ENCODE measurements around the gene PTPRM.

Gene PTPRM

GRCh38 chr18:7566567-7567473, at the start of gene PTPRM:
Gene PTPRM (plus strand): TSS chr18:7567316. CDS start chr18:7567819, 503 bp downstream.
- Histone ChIP-seq H3K9me3 (ENCODE audit: control insufficient read depth, insufficient read depth, low read length) (0 out of 2 replicates have a peak, but pooled peaks cover 4% of the 10 kb centered on the region), H3K4me1 (ENCODE audit: insufficient read depth, low read length) (peaks cover 3% of the 10 kb centered on the region), H3K36me3 (ENCODE audit: insufficient read depth, low read length) (no peaks in the 10 kb centered on the region), H3K9ac (ENCODE audit: low read depth, low read length) (peak within 1 kb of the TSS; percentile 89)

- Histone ChIP-seq H3K9me3 (ENCODE audit: control insufficient read depth, insufficient read depth, low read length) (no peaks in the 10 kb centered on the region), H3K4me1 (ENCODE audit: insufficient read depth, low read length) (peaks cover 12% of the 10 kb centered on the region), H3K9ac (ENCODE audit: low read depth, low read length) (no peak overlapping the region), H3K36me3 (ENCODE audit: insufficient read depth, low read length) (no peaks in the 10 kb centered on the region)
Measured at GRCh38 chr18:7517852-7518251, 49.3 kb upstream of the PTPRM start.

- Histone ChIP-seq H3K4me1 (ENCODE audit: insufficient read depth, low read length) (peaks cover 14% of the 10 kb centered on the region), H3K9ac (ENCODE audit: low read depth, low read length) (no peak overlapping the region), H3K36me3 (ENCODE audit: insufficient read depth, low read length) (no peaks in the 10 kb centered on the region), H3K9me3 (ENCODE audit: control insufficient read depth, insufficient read depth, low read length) (no peaks in the 10 kb centered on the region)
Measured at GRCh38 chr18:7520200-7520785, 46.8 kb upstream of the PTPRM start.

GRCh38 chr18:7521226-7521856, 45.8 kb upstream of the PTPRM start:
- Histone ChIP-seq H3K36me3 (ENCODE audit: insufficient read depth, low read length) (no peaks in the 10 kb centered on the region), H3K9me3 (ENCODE audit: control insufficient read depth, insufficient read depth, low read length) (no peaks in the 10 kb centered on the region), H3K9ac (ENCODE audit: low read depth, low read length) (no peak overlapping the region), H3K4me1 (ENCODE audit: insufficient read depth, low read length) (peaks cover 11% of the 10 kb centered on the region)

- Histone ChIP-seq H3K4me1 (ENCODE audit: insufficient read depth, low read length) (peaks cover 11% of the 10 kb centered on the region), H3K9me3 (ENCODE audit: control insufficient read depth, insufficient read depth, low read length) (no peaks in the 10 kb centered on the region), H3K36me3 (ENCODE audit: insufficient read depth, low read length) (no peaks in the 10 kb centered on the region), H3K9ac (ENCODE audit: low read depth, low read length) (no peak overlapping the region)
Measured at GRCh38 chr18:7523772-7524171, 43.3 kb upstream of the PTPRM start.

GRCh38 chr18:7524786-7525185, 42.3 kb upstream of the PTPRM start:
- Histone ChIP-seq H3K9me3 (ENCODE audit: control insufficient read depth, insufficient read depth, low read length) (no peaks in the 10 kb centered on the region), H3K4me1 (ENCODE audit: insufficient read depth, low read length) (peaks cover 11% of the 10 kb centered on the region), H3K9ac (ENCODE audit: low read depth, low read length) (no peak overlapping the region), H3K36me3 (ENCODE audit: insufficient read depth, low read length) (no peaks in the 10 kb centered on the region)

GRCh38 chr18:7532942-7533341, 34.2 kb upstream of the PTPRM start:
- H3K36me3 ChIP-seq (ENCODE audit: insufficient read depth, low read length) = no peaks in the 10 kb centered on the region
- no peak overlapping the region for H3K9ac ChIP-seq (ENCODE audit: low read depth, low read length)
- no peaks in the 10 kb centered on the region for H3K4me1 ChIP-seq (ENCODE audit: insufficient read depth, low read length)
- H3K9me3 ChIP-seq (ENCODE audit: control insufficient read depth, insufficient read depth, low read length) = peaks cover 11% of the 10 kb centered on the region

- H3K36me3 ChIP-seq (ENCODE audit: insufficient read depth, low read length) = no peaks in the 10 kb centered on the region
- H3K9me3 ChIP-seq (ENCODE audit: control insufficient read depth, insufficient read depth, low read length) = peaks cover 5% of the 10 kb centered on the region
- H3K9ac ChIP-seq (ENCODE audit: low read depth, low read length) = no peak overlapping the region
- H3K4me1 ChIP-seq (ENCODE audit: insufficient read depth, low read length) = no peaks in the 10 kb centered on the region
Measured at GRCh38 chr18:7535436-7536205, 31.5 kb upstream of the PTPRM start.

- no peaks in the 10 kb centered on the region; the same call in 1 of the 2 replicates for H3K9me3 ChIP-seq (ENCODE audit: control insufficient read depth, insufficient read depth, low read length)
- H3K36me3 ChIP-seq (ENCODE audit: insufficient read depth, low read length) = no peaks in the 10 kb centered on the region
- H3K9ac ChIP-seq (ENCODE audit: low read depth, low read length) = no peak overlapping the region
- no peaks in the 10 kb centered on the region for H3K4me1 ChIP-seq (ENCODE audit: insufficient read depth, low read length)
Measured at GRCh38 chr18:7537145-7537544, 30.0 kb upstream of the PTPRM start.

- no peaks in the 10 kb centered on the region for H3K4me1 ChIP-seq (ENCODE audit: insufficient read depth, low read length)
- H3K36me3 ChIP-seq (ENCODE audit: insufficient read depth, low read length) = no peaks in the 10 kb centered on the region
- no peaks in the 10 kb centered on the region; the same call in 1 of the 2 replicates for H3K9me3 ChIP-seq (ENCODE audit: control insufficient read depth, insufficient read depth, low read length)
- no peak overlapping the region for H3K9ac ChIP-seq (ENCODE audit: low read depth, low read length)
Measured at GRCh38 chr18:7541835-7542234, 25.3 kb upstream of the PTPRM start.

GRCh38 chr18:7544686-7545085, 22.4 kb upstream of the PTPRM start:
- Histone ChIP-seq H3K36me3 (ENCODE audit: insufficient read depth, low read length) (no peaks in the 10 kb centered on the region), H3K9ac (ENCODE audit: low read depth, low read length) (no peak overlapping the region), H3K9me3 (ENCODE audit: control insufficient read depth, insufficient read depth, low read length) (no peaks in the 10 kb centered on the region), H3K4me1 (ENCODE audit: insufficient read depth, low read length) (no peaks in the 10 kb centered on the region)

GRCh38 chr18:7545734-7546133, 21.4 kb upstream of the PTPRM start:
- no peaks in the 10 kb centered on the region for H3K36me3 ChIP-seq (ENCODE audit: insufficient read depth, low read length)
- no peaks in the 10 kb centered on the region for H3K9me3 ChIP-seq (ENCODE audit: control insufficient read depth, insufficient read depth, low read length)
- no peaks in the 10 kb centered on the region for H3K4me1 ChIP-seq (ENCODE audit: insufficient read depth, low read length)
- no peak overlapping the region for H3K9ac ChIP-seq (ENCODE audit: low read depth, low read length)

GRCh38 chr18:7548221-7548620, 18.9 kb upstream of the PTPRM start:
- Histone ChIP-seq H3K4me1 (ENCODE audit: insufficient read depth, low read length) (no peaks in the 10 kb centered on the region), H3K9ac (ENCODE audit: low read depth, low read length) (no peak overlapping the region), H3K36me3 (ENCODE audit: insufficient read depth, low read length) (no peaks in the 10 kb centered on the region), H3K9me3 (ENCODE audit: control insufficient read depth, insufficient read depth, low read length) (no peaks in the 10 kb centered on the region)

- no peaks in the 10 kb centered on the region for H3K36me3 ChIP-seq (ENCODE audit: insufficient read depth, low read length)
- H3K9me3 ChIP-seq (ENCODE audit: control insufficient read depth, insufficient read depth, low read length) = no peaks in the 10 kb centered on the region
- no peak overlapping the region for H3K9ac ChIP-seq (ENCODE audit: low read depth, low read length)
- H3K4me1 ChIP-seq (ENCODE audit: insufficient read depth, low read length) = no peaks in the 10 kb centered on the region
Measured at GRCh38 chr18:7548721-7549120, 18.4 kb upstream of the PTPRM start.

Data from ES-I3 (cell line).